Transverse colon (tissue), 4 donors: Measurements from ENCODE around the gene NCOA5. TPM values are rescaled to one million over a fixed set of nuclear protein-coding genes. Genes with fewer than 3 reads are reported as not detected.

Experiments
- DNase-seq: peaks from one replicate; pipeline ENCODE4 v3.0.0-alpha.2; 2019
- H3K27ac ChIP-seq, 4 donors: fragments of 200-600 bp; sonication (generic); 2 replicates each; pipeline ENCODE4 v1.5.1; 2016 to 2018; ENCODE audit warnings: inconsistent platforms in 4 of 4
- H3K27me3 ChIP-seq: fragments of 200-600 bp; sonication (generic); 2 replicates; pipeline ENCODE4 v1.5.1; 2017; ENCODE audit warnings: inconsistent platforms
- H3K36me3 ChIP-seq, 4 donors: fragments of 200-600 bp; sonication (generic); 2 replicates each; pipeline ENCODE4 v1.5.1; 2017 to 2019; ENCODE audit warnings: inconsistent platforms in 4 of 4
- H3K4me1 ChIP-seq, 4 donors: fragments of 200-600 bp; sonication (generic); 2 replicates each; pipeline ENCODE4 v1.5.1; 2017 to 2020; ENCODE audit warnings: inconsistent platforms in 4 of 4
- H3K4me3 ChIP-seq, 4 donors: fragments of 200-600 bp; sonication (generic); 1 replicate in 1 of 4; 2 replicates in 3 of 4; pipeline versions ENCODE4 v1.5.1 to v1.6.1; 2017 to 2019; ENCODE audit warnings: inconsistent platforms in 4 of 4
- H3K9me3 ChIP-seq, 2 donors: fragments of 200-600 bp; sonication (generic); 2 replicates each; pipeline ENCODE4 v1.5.1; 2017 to 2019; ENCODE audit warnings: inconsistent platforms in 2 of 2
- CTCF ChIP-seq, 5 experiments: fragments of 200-600 bp in 3 of 5; fragments of 450-650 bp in 2 of 5; sonication (generic) in 3 of 5; IDR thresholded peaks; 1 replicate in 2 of 5; 2 replicates in 3 of 5; pipeline ENCODE4 v1.5.1; 2016 to 2017; ENCODE audit warnings: antibody characterized with exemption in 5 of 5, inconsistent platforms in 3 of 5, mild to moderate bottlenecking in 2 of 5, moderate library complexity in 1 of 5
- EP300 ChIP-seq: sonication (generic); formaldehyde crosslinking; IDR thresholded peaks from one replicate; pipeline ENCODE4 v1.6.1; 2017; ENCODE audit warnings: antibody characterized with exemption, low read depth
- POLR2A ChIP-seq: fragments of 450-650 bp; IDR thresholded peaks from one replicate; pipeline ENCODE4 v1.6.1; 2016; ENCODE audit warnings: antibody characterized with exemption, mild to moderate bottlenecking, moderate library complexity
- POLR2AphosphoS5 ChIP-seq, 3 donors: sonication (generic); formaldehyde crosslinking; IDR thresholded peaks; one replicate each; pipeline ENCODE4 v1.6.1; 2016; ENCODE audit warnings: antibody characterized with exemption in 3 of 3
- WGBS, 2 donors: methylation state at CpG; one replicate each; pipeline ENCODE4 v1.1.5; 2018; ENCODE audit warnings: low coverage in 1 of 2; 5-methylcytosine and 5-hydroxymethylcytosine counted together
- in situ Hi-C, 4 donors: fragments of 200-750 bp; cut with MboI; loops; one replicate each; pipeline versions ENCODE4 v1.15.0 to v1.15.1; 2017; ENCODE audit warnings: low sequenced_read_pairs in 3 of 4, low pct_ligation_motif_present in 1 of 4, low pct_unique_long_range_greater_than_20kb in 1 of 4
- intact Hi-C: fragments of 100-400 bp; cut with DNase I; formaldehyde crosslinking; loops from one replicate; pipeline ENCODE4 v1.15.1; 2023; ENCODE audit warnings: low total_unique reads
- total RNA-seq, 4 donors: library from RNA; depleted of rRNA; stranded (reverse); fragments of >200 nt; gene quantifications; one replicate each; pipeline ENCODE4 v1.1.0, GENCODE V29; 2016

NCOA5 gene
- total RNA-seq, 4 donors from 2014 or later, result 18.3 to 97.3 (median 27.3) TPM

- intact Hi-C loops (no loop called here), in situ Hi-C loops (no loop called here)
- WGBS, 2 donors, result 54% methylated on average over 28 of the region's 35 CpGs; no CpG with 5 or more reads in 1 of the 2 donors
- H3K4me3 ChIP-seq, result peak overlapping the region in 1 of 4 donors; percentile 28
- no peak for TF ChIP-seq POLR2A
- TF ChIP-seq EP300, result no peak
- no peak for TF ChIP-seq POLR2AphosphoS5 (IDR thresholded peaks at IDR 0.05)
- peaks cover 0 to 31% (median 13%) of the 10 kb centered on the region in 4 donors for H3K36me3 ChIP-seq
- H3K27ac ChIP-seq, result no peak overlapping the region
- DNase-seq, result no peak
- peaks cover 4 to 41% (median 14%) of the 10 kb centered on the region in 4 donors for H3K4me1 ChIP-seq
- no peaks in the 10 kb centered on the region for H3K9me3 ChIP-seq
- peaks cover 25% of the 10 kb centered on the region for H3K27me3 ChIP-seq
Observed at GRCh38 chr20:46058599-46059281, 31.0 kb downstream of the NCOA5 start.

DNA sequence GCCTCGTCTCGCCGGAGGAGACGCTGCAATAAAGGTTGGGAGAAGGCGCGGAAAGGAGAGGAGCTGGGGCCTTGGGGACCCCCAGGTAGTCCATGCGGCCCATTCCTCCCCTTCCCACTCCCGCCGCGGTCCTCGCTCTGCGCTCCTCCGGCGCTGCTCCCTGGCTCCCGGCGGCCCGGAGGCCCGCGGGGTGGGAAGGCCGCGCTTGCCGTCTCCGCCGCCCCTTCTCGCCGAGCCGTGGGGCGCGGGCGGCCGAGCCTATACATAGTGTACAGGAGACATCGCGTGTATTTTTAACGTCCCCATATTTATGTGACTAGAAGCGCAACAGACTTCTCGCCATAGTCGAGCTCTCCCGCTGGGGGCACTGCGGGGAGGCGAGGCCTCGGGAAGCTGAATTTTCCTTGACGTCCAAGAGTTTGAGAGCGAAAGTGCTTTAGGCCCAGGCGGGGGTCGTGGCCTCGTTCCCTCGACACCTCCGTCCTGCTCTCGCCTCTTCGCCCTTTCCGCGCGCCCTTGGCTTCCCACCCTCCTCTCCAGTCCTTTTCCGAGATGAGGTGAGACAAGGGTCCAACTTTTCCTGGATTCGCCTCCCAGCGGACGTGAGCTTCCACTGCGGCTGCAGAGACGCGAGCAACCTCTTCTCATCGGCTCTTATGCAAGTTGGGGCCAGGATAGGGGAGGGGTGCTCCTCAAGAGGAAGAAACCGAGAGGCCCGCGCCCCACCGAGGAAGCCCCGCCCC lies 31.7 kb downstream of the NCOA5 start:
- peaks cover 25% of the 10 kb centered on the region for H3K27me3 ChIP-seq
- H3K4me3 ChIP-seq, result peak overlapping the region in 1 of 4 donors; percentile 28
- intact Hi-C loops, result no loop called here
- H3K9me3 ChIP-seq, result no peaks in the 10 kb centered on the region
- 45% methylated on average over 64 of the region's 66 CpGs; no CpG with 5 or more reads in 1 of the 2 donors for WGBS, 2 donors
- peaks cover 0 to 24% (median 10%) of the 10 kb centered on the region in 4 donors for H3K36me3 ChIP-seq
- TF ChIP-seq POLR2A (no peak), POLR2AphosphoS5 (IDR thresholded peaks at IDR 0.05) (no peak), CTCF (IDR thresholded peaks at IDR 0.05) (peak in 2 of 5 experiments; percentile 5 to 23)
- in situ Hi-C loops, result no loop called here
- no peak overlapping the region for H3K27ac ChIP-seq
- H3K4me1 ChIP-seq, result peaks cover 4 to 41% (median 14%) of the 10 kb centered on the region in 4 donors
- DNase-seq, result peak; percentile 16

GRCh38 chr20:46056970-46057855 lies 32.5 kb downstream of the NCOA5 start:
- no peak for TF ChIP-seq EP300
- TF ChIP-seq POLR2A, result no peak
- TF ChIP-seq POLR2AphosphoS5 (IDR thresholded peaks at IDR 0.05), result no peak
- TF ChIP-seq CTCF (IDR thresholded peaks at IDR 0.05), result no peak
- Histone ChIP-seq H3K4me1 (peaks cover 4 to 41% (median 14%) of the 10 kb centered on the region in 4 donors), H3K27ac (no peak overlapping the region), H3K9me3 (no peaks in the 10 kb centered on the region), H3K4me3 (no peak overlapping the region), H3K27me3 (peaks cover 25% of the 10 kb centered on the region), H3K36me3 (peaks cover 0 to 16% (median 6%) of the 10 kb centered on the region in 4 donors)
- DNase-seq, result no peak
- in situ Hi-C loops, result no loop called here
- 49% methylated on average over 65 of the region's 65 CpGs; no CpG with 5 or more reads in 1 of the 2 donors for WGBS, 2 donors
- intact Hi-C loops, result no loop called here

- TF ChIP-seq CTCF (IDR thresholded peaks at IDR 0.05) (no peak), POLR2AphosphoS5 (IDR thresholded peaks at IDR 0.05) (no peak), EP300 (no peak), POLR2A (no peak)
- Histone ChIP-seq H3K27me3 (peaks cover 25% of the 10 kb centered on the region), H3K4me1 (peaks cover 4 to 36% (median 14%) of the 10 kb centered on the region in 4 donors), H3K27ac (no peak overlapping the region), H3K9me3 (no peaks in the 10 kb centered on the region), H3K4me3 (no peak overlapping the region), H3K36me3 (peaks cover 0 to 6% (median 2%) of the 10 kb centered on the region in 4 donors)
- DNase-seq, result no peak
- intact Hi-C loops, result no loop called here
- in situ Hi-C loops, result no loop called here
- WGBS, 2 donors, result 83% methylated on average over 15 of the region's 15 CpGs; no CpG with 5 or more reads in 1 of the 2 donors
Observed at GRCh38 chr20:46056027-46056833, 33.5 kb downstream of the NCOA5 start.
